NCI-H524 treated with DMSO at 0.1 percent for 48 hours (cell line): ENCODE data around the gene SUSD5.
"Not testable (repeated sequence)": the region's sequence is repeated elsewhere in the genome, so short reads cannot be mapped to it uniquely, and the experiment has no call there.

Experiments
- DNase-seq: peaks from one replicate; lab custom pipeline; 2025; lab: John Stamatoyannopoulos, UW

The SUSD5 gene

GRCh38 chr3:33194303-33194702, 24.3 kb downstream of the SUSD5 start:
- DNase-seq, result no peak

- no peak for DNase-seq
These were observed 31.3 kb downstream of the SUSD5 start for GRCh38 chr3:33187368-33187634.

- DNase-seq, result no peak
These were observed 31.9 kb downstream of the SUSD5 start for GRCh38 chr3:33186524-33187367.

GRCh38 chr3:33184863-33185262, 33.7 kb downstream of the SUSD5 start:
- DNase-seq, result no peak

- DNase-seq, result not testable (repeated sequence)
These were observed 37.0 kb downstream of the SUSD5 start for GRCh38 chr3:33181641-33182040.

GRCh38 chr3:33181229-33181628, 37.4 kb downstream of the SUSD5 start:
- no peak for DNase-seq

- no peak for DNase-seq
These were observed 39.5 kb downstream of the SUSD5 start for GRCh38 chr3:33179132-33179531.

GRCh38 chr3:33174711-33175414, 43.7 kb downstream of the SUSD5 start:
- no peak for DNase-seq

- DNase-seq, result no peak
These were observed 44.5 kb downstream of the SUSD5 start for GRCh38 chr3:33174095-33174494.

GRCh38 chr3:33173672-33174071, 44.9 kb downstream of the SUSD5 start:
- no peak for DNase-seq

GRCh38 chr3:33173103-33173502, 45.5 kb downstream of the SUSD5 start:
- no peak for DNase-seq

- no peak for DNase-seq
These were observed 47.0 kb downstream of the SUSD5 start for GRCh38 chr3:33171580-33171979.

- peak; percentile 56 for DNase-seq
These were observed 48.1 kb downstream of the SUSD5 start for GRCh38 chr3:33170531-33170930.

GRCh38 chr3:33167716-33168336, 50.8 kb downstream of the SUSD5 start:
- no peak for DNase-seq

GRCh38 chr3:33167284-33167683, 51.3 kb downstream of the SUSD5 start:
- DNase-seq, result no peak

GRCh38 chr3:33166095-33166494, 52.5 kb downstream of the SUSD5 start:
- no peak for DNase-seq

- no peak for DNase-seq
These were observed 53.2 kb downstream of the SUSD5 start for GRCh38 chr3:33165372-33165771.

- not testable (repeated sequence) for DNase-seq
These were observed 56.0 kb downstream of the SUSD5 start for GRCh38 chr3:33162621-33163020.

- DNase-seq, result no peak
These were observed 58.6 kb downstream of the SUSD5 start for GRCh38 chr3:33159981-33160380.

- DNase-seq, result no peak
These were observed 59.4 kb downstream of the SUSD5 start for GRCh38 chr3:33159234-33159633.

- no peak for DNase-seq
These were observed 63.3 kb downstream of the SUSD5 start for GRCh38 chr3:33155301-33155700.

GRCh38 chr3:33153782-33154181, 64.8 kb downstream of the SUSD5 start:
- no peak for DNase-seq
